ENCODE data around the gene RPRML.
"Not testable (repeated sequence)": the region's sequence is repeated elsewhere in the genome, so short reads cannot be mapped to it uniquely, and the experiment has no call there.

Gene RPRML

DNA sequence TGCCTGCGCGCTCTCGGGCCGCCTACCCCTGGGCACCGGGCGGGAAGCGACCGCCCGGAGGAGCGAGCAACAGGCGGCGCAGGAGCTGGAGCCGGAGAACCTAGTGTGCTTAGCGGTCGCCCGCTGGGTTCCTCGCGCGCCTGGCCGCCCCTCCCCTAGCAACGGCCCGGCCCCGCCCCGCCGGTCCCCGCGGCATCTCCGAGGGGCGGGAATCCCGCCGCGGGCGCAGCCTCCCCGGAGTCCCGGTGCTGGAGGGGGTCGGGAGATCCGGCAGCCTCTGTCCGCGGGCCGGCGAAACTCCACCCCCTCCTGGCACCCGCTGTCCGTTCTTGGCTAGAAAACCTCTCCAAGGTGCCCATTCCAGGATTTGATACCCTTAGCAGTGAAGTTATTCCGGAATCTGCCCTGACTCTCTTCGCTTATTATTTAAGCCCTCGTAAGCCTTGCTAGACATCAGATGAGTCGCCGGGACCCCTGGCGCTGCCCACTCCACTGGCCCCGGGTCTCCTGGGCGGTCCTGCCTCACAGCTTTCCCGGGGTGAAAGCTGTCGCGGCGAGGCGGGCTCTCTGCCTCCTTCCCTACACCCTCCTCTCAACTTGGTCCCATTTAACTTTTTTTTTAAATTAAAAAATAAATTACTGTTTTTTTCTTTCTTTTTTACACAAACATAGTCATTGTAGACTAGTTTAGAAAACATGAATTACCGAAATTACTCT, at the start of gene RPRML:
RPRML (minus strand) TSS at position 107 of the 717 bp plus-strand sequence. CDS start 246 bp downstream, outside the sequence.
- DNase-seq (ENCODE audit: low spot score) = no peak

GRCh38 chr17:47016966-47017365, 37.9 kb upstream of the RPRML start:
- not testable (repeated sequence) for DNase-seq (ENCODE audit: low spot score)

GRCh38 chr17:47013341-47013740, 34.3 kb upstream of the RPRML start:
- DNase-seq (ENCODE audit: low spot score) = no peak

DNA sequence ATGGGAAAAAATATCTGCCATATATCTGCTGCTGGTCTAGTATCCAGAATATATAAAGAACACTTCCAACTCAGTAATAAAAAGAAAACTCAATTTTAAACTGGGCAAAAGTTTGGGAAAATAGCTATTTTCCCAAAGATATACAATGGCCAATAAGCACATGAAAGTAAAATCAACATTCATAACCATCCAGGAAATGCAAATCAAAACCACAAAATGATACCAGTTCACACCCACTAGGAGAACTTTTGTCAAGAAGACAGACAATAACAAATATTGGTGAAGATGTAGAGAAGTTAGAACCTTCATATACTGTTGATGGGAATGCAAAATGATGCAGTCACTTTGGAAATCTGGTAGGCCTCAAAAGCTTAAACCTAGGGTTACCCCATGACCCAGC, 33.4 kb upstream of the RPRML start:
- no peak for DNase-seq (ENCODE audit: low spot score)

DNA sequence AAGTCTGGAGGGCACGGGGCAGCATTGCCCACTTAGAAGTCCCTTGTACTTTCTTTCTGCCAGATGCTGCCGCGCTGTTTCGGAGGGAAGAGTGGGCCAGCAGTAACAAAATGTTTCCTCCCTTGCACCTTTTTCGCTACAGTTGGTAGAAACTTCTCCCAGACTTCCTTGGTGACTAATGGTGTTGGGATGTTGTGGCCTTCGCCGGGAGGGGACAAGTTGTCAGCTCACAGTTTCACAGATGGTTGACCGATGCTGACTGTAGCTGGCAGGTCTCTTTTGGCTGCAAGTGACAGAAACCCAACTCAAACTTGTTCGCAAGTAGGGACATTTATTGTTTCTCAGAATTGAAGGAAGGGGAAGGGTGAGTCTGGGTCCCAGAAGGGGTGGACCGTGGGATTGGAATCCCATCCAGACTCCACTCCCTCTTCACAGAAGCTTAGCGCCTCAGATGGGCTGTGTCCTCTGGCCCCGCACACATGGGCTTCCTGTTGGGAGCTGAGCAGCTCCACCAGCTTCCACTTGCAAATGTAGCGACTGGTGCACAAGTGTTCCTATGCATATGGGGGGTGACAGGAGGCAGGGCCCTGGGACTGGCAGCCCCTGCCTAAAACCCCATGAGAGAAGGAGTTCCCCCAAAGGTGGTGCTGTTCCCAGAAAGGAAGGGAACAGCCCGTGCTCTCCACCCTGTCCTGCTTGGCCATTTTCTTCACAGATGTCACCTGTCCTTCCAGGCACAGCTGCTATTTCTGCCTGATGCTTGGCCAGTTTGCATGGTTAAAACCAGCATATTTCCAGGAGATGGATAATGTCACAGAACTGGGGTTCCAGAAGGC, 30.9 kb upstream of the RPRML start:
- DNase-seq (ENCODE audit: low spot score) = no peak

GRCh38 chr17:47004906-47005305, 25.9 kb upstream of the RPRML start:
- DNase-seq (ENCODE audit: low spot score) = no peak

DNA sequence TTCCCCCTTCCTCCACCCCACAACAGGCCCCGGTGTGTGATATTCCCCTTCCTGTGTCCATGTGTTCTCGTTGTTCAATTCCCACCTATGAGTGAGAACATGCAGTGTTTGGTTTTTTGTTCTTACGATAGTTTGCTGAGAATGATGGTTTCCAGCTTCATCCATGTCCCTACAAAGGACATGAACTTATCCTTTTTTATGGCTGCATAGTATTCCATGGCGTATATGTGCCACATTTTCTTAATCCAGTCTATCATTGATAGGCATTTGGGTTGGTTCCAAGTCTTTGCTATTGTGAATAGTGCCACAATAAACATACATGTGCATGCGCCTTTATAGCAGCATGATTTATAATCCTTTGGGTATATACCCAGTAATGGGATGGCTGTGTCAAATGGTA, 24.8 kb upstream of the RPRML start:
- DNase-seq (ENCODE audit: low spot score) = not testable (repeated sequence)

DNA sequence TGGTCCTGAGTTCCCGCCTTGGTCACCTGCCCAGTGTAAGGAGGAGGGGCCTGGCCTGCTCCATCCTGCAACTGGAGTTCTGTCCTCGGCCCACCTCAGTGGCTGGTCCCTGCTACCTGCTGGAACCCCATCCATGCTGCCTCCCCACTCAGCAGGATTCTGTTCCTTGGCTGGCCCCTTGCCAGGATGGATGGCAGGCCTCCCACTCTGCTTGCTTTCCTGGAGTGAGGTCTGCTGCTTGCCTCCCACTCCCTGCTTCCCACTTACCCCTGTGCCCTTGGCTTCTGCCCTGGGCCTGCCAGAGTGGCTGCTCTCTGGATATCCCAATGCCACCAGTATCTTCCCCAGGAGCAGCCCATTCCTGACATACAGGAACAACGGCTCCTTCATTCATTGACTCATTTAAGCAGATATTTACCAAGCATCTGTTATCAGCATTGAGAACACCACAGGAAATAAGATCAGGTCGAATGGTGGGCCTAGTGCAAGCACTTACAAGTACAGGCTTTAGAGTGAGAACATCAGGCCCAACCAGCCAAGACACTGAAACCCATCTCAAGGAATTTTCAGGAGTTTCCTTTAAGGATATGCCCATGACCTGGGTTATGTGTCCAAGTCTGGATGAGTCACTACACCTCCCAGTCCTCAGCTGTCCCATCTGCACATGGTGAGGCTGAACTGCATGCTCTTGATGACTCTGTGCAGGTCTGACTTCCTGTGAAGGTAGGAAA, 17.0 kb upstream of the RPRML start:
- DNase-seq (ENCODE audit: low spot score) = no peak

GRCh38 chr17:46994993-46995392, 15.9 kb upstream of the RPRML start:
- no peak for DNase-seq (ENCODE audit: low spot score)

DNA sequence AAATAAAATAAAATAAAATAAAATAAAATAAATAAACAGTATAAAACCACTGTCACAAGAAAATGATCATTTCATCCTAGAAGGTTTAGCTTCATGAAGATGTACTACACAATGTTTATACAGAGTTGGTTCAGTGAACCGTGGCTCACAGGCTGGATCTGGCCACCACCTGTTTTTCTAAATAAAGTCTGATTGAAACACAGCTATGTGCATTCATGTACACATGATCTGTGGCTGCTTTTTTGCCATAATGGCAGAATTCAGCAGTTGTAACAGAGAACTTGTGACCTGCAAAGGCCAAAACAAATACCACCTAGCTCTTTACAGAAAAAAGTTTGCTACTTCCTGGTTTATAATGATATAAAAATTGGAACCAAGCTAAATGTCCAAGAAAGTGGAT, 12.6 kb upstream of the RPRML start:
- DNase-seq (ENCODE audit: low spot score) = no peak

- no peak for DNase-seq (ENCODE audit: low spot score)
Observed at GRCh38 chr17:46989637-46990431, 10.8 kb upstream of the RPRML start.

DNA sequence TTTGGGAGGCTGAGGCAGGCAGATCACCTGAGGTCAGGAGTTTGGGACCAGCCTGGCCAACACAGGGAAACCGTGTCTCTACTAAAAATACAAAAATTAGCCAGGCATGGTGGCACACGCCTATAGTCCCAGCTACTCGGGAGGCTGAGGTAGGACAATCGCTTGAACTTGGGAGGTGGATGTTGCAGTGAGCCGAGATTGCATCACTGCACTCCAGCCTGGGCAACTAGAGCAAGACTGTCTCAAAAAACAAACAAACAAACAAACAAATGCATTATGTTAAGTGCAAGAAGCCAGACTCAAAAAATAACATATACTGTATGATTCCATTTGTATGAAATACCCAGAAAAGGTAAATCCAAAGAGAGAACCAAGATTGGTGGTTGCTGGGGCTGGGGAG, 8.9 kb upstream of the RPRML start:
- not testable (repeated sequence) for DNase-seq (ENCODE audit: low spot score)

DNA sequence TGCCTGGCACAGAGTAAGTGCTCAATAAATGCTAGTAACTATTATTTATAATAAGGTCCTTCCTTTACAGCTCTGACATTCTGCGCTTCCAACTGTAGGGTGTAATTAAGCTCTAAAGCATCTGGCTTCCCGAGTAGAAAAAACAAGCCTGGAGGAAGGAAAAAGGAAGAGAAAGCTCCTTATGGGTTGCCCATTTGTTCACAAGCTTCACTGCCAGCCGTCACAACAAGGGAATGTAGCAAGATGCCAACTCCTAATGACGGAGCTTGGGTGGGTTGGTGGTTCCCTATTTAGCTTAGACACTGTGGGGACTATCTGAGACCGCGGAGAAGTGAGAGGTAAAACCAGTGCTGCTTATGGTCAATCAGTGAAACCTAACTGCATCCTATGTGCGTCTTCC, 7.3 kb upstream of the RPRML start:
- no peak for DNase-seq (ENCODE audit: low spot score)

- no peak for DNase-seq (ENCODE audit: low spot score)
Observed at GRCh38 chr17:46984892-46985291, 5.8 kb upstream of the RPRML start.

GRCh38 chr17:46984341-46984740, 5.3 kb upstream of the RPRML start:
- DNase-seq (ENCODE audit: low spot score) = no peak

GRCh38 chr17:46983782-46984181, 4.7 kb upstream of the RPRML start:
- DNase-seq (ENCODE audit: low spot score) = no peak

GRCh38 chr17:46982577-46982976, 3.5 kb upstream of the RPRML start:
- no peak for DNase-seq (ENCODE audit: low spot score)

DNA sequence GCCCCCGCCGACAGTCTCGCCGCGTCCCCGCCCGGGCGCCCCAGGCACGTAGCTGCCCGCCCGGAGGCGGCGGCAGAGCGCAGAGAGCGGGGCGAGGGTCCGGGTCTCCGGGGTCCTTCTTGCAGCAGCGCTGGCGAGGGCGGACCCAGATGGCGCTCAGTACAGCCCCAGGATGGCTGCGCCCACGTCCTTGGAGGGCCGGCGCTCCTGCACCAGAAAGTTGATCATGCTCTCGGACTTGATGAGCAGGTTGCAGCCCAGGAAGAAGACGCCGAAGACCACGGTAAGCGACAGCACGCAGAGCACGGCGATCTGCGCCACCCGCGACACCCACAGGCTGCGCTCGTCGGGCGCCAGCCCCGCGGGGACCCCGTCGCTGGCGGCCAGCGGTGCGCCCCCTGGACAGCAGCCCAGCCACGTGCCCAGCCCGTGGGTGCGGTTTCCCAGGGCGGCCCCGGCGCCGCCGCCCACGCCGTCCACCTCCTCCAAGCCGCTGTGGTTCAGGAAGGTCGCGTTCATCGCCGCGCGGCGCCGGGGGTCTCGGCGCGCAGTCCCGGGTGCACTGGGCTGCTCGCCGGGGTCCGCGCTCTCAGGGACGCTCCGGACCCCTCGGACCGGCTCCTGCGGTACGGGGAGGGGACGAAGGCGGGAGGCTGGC, 435 bp downstream of the RPRML start:
- DNase-seq (ENCODE audit: low spot score) = no peak

- no peak for DNase-seq (ENCODE audit: low spot score)
Observed at GRCh38 chr17:46977750-46978488, 1.1 kb downstream of the RPRML start.

- DNase-seq (ENCODE audit: low spot score) = no peak
Observed at GRCh38 chr17:46977348-46977747, 1.7 kb downstream of the RPRML start.

Data from CD4-positive, alpha-beta T cell treated with Interleukin-2 at 100 ng/mL for 4 hours (primary cell).